Islet of Langerhans (tissue), 1 donor: ENCODE results near the gene IL23R.

Experiments
- FAIRE-seq: peaks from one replicate; lab custom pipeline; 2011; peaks lifted over from hg19 to GRCh38; lab: Jason Lieb, UNC

The IL23R gene

DNA sequence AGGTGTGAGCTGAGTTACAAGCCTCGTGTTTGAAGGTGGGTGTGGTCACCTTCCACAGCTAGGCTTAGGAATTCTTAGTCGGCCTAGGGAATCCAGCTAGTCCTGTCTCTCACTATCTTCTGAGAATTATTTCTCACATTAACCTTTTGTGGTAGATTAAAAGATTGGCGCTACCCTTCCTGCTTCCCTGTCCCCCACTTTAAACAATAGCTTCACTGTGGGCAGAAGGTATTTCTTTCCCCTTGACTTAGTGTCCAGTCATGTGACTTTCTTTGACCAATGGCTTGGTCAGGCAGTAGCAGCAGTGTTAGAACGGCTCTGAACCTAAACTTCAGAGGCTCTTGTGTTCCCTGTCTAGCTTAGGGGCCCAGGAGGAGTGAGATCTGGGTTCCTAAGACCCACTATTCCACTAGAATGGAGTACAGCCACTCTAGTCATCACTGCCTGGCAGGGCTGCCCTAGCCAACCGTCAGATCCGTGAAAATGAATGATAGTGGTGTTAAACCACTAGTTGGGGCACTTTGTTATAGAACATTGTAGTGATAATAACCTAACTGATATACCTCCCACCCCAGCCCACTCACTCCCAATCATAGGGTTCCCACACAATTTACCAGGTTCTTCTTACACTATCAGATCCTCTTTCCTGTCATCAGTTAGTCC is 17.6 kb upstream of the IL23R start:
- no peak for FAIRE-seq

DNA sequence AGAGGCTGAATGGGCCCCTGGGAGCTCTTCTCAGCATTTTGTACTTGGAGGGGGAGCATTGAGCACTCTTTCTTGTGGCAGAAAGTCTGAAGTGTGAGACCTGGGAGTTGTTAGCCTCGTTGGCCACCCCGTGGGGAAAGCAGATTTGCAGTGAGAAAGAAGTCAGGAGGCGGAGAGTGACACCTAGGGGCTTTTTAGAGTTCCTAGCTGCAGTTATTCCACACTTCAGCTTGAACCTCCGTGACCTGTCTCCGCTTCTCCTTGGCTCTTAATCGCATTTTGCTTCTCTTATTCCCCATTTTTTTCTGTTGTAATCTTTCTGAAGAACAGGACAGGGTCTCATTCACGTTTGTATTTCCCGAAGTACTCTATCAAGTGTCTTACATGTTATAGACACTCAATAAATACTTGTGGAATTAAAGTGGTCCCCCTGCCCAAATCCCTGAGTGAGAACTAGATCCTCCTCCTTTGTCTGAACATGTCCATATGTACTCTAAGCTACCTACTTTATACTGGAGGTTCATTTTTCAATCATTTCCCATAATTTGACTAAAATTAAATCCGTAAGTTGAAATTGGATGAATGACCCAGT is 17.0 kb upstream of the IL23R start:
- peak; percentile 95 for FAIRE-seq

DNA sequence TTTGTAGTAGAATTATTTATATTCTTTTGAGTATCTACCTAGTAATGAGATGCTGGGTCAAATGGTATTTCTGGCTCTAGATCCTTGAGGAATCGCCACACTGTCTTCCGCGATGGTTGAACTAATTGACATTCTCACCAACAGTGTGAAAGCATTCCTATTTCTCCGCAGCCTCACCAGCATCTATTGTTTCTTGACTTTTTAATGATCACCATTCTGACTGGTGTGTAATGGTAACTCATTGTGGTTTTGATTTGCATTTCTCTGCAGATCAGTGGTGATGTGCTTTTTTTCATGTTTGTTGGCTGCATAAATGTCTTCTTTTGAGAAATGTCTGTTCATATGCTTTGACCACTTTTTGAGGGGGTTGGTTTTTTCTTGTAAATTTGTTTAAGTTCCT is 15.3 kb upstream of the IL23R start:
- no peak for FAIRE-seq

DNA sequence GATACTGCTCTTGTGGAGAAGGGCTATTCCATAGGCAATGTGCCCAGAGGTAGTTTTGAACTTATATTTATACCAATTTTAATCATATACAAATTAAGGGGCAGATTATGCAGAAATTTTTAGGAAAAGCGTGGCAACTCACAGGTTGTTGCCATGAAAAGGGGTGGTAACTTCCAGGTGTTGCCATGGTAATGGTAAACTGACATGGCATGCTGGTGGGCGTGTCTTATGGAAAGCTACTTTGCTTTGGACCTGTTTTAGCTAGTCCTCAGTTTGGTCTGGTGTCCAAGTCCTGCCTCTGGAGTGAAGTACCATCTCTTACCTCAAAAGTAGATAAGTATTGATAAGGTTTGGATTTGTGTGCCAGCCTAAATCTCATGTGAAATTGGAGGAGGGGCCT is 7.9 kb upstream of the IL23R start:
- no peak for FAIRE-seq

DNA sequence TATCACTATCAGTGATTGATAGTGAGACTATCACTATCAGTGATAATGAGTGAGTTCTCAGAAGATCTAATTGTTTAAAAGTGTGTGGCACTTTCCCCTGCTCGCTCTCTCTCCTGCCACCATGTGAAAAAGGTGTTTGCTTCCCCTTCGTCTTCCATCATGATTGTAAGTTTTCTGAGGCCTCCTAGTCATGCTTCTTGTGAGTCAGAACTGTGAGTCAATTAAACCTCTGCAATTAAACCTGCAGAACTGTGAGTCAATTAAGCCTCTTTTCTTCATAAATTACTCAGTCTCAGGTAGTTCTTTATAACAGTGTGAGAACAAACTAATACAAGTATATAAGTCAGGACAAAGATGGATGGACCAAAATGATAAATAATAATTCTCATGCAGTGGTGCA is 7.0 kb upstream of the IL23R start:
- no peak for FAIRE-seq

DNA sequence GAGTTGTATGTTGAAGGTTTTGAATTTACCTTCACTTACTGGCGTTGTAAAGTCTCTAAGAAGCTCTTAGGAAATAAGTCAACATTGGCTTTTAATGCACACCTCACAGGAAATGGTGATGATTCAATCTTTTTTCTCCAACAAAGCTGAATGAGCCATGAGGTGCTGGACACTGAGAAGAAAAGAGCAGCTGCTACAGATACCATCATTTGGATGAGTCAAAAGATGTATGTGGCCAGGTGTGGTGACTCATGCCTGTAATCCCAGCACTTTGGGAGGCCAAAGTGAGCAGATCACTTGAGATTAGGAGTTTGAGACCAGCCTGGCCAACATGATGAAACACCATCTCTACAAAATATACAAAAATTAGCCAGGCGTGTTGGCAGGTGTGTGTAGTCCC is 3.3 kb upstream of the IL23R start:
- FAIRE-seq = no peak

DNA sequence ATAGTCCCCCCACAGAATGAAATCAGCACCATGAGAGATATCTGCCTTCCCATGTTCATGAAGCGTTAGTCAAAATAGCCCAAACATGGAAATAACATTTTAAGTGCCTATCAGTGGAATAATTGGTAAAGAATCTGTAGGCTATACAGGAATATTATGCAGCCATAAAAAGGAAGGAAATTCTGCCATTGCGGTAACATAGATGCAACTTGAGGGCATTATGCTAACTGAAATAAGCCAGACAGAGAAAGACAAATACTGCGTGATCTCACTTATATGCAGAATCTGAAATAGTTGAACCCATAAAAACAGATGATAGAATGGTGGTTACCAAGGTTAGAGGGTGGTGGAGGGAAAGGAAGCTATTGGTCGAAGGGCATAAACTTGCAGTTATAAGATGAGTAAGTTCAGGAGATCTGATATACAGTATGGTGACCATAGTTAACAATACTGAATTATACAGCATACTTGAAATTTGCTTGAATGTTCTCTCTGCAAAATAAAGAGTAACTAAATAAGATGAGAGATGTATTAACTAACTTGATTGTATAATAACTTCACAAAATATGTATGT is 699 bp upstream of the IL23R start:
- FAIRE-seq = no peak

DNA sequence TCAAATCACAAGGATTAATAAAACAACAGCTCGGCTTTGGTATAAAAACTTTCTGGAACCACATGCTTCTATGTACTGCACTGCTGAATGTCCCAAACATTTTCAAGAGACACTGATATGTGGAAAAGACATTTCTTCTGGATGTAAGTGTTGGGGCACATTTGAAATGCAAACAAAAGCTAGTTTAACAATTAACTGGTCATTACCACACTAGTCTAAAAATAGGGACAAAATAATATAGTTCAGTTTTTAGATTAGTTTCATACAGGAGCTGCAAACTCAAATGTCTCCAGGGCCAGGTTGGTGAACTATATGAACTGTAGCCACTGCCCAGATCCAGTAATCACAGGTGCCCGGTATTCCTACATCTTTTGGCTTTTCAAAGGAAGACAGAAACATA is 3.2 kb downstream of the IL23R start:
- peak; percentile 38 for FAIRE-seq

DNA sequence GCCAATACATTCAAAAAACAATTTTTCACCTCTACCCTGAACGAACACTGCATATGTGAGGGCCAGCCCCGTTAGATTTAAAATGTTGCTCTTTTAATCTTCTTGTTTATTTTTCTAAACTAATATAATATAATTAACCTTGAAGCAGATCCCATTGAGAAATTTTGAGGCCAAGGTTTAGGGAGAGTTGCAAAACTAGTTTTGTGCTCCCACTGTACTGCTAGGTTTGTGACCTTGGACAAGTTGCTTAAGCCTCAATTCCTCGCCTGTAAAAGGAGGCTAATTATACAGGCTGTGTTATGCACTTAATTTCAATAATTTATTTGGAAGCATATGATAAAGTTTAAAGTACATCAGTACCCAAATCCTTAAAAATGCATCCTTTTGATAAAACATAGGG is 3.7 kb downstream of the IL23R start:
- no peak for FAIRE-seq

DNA sequence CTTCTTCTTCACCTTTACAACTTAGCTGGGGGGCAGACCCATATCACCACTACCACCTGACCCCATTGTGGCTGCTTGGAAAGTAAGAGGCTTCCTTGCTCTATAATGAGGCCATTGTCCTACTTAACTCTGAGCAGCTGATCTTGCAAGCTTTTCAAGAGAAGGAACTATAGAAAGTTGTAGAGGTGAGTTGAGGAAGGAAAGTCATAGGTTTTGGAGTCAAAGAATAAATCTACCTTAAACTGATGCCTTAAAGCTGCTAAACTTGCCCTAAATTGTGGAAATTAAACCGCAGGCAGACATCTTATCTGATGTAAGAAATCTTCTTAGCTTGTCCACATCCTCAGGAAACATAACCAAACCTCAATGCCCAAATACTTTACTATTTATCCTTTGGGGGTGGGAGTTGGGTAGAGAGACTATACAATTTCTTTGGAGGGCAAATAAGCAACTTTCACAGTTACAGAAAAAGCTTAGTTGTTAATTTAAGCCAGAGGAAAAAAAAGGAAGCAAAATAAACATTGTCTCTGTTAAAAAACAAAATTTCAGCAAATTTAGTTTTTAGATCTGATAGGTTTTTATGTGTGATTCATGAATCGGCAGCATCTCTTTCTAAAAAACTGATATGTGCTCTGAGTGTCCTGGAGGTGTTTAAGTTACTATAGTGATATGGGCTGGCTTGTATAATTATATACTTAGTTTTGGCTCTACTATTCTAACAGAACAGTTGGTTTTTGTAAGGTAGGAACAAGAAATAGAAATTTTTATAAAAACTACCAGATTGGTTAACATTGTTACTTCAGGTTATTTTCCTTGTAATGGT is 4.7 kb downstream of the IL23R start:
- no peak for FAIRE-seq

DNA sequence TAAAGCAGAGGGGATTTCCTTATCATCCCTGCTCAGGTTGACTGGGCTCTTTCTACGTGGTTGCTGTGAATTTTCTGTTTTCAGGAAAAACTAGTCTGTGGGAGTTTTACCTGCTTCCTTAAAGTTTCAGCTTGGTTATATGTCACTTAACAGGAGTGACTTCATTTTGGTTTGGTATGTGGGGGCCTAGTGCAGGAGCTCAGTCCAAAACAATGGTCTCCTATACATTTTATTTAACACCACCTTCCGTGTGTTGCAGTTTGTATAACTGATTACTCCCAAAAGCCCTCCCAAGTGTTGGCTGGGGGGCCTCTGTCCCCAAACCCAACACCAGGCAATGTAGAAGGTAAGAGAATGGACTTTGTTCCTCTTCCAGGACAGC is 5.3 kb downstream of the IL23R start:
- FAIRE-seq = no peak

DNA sequence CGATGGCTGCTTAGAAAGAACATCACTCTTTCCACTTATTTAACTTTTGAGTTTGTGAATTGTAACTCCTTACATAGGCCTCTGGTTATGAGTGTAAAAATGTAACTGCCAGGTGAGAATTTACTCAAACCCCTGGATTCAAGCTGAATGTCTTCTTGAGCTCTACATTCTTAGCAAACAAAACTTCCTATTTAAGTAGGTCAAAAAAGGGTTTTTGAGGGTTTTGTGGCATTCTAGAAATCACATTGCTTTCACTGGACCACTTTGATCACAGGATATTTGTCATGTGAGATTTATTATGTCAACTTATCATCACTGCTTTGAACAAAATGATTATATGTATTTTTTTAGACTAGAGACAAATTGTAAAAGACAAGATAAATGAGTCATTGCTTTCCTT is 5.7 kb downstream of the IL23R start:
- no peak for FAIRE-seq

DNA sequence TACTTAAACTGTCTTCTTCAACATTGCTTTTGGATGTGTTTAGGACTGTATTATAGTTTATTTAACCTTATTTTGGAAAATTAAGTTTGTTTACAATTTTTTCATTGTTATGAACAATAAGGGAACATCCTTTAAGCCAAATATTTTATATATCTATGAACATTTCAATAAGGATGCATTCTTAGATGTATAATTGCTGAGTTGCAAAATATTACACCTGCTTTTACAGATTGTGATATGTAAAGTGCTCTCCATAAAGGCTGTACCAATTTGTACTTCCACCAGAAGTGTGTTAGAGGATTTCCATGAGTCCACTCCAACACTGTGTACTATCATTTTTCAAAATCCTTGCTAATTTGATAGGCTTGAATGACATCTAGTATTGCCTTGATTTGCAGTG is 7.7 kb downstream of the IL23R start:
- FAIRE-seq = no peak

DNA sequence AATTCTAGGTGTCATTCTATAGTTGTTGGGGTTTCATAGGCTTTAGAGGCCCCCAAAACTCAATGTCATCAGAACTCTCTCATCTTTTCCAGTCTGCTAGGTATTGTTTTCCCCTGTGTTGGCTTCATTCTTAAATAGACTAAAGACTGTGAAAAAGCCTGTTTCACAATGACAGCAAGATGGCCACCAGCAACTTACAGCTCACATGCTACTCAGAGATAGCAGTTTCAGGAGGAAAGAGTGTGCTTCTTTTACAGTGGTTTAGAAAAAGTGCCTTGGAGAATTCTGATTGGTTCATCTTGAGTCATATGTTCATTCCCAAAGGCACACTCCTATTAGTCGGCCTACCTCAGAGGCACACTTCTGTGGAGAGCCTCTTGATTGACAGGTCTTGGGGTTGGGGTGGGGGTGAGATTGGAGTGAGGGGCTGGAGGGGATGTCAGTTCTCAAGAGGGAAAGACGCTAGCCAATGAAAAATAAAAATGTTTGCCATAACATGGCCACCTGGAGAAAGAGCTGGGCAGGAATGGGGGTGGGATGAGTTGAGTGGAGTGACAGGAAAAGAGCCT is 8.5 kb downstream of the IL23R start:
- FAIRE-seq = no peak

DNA sequence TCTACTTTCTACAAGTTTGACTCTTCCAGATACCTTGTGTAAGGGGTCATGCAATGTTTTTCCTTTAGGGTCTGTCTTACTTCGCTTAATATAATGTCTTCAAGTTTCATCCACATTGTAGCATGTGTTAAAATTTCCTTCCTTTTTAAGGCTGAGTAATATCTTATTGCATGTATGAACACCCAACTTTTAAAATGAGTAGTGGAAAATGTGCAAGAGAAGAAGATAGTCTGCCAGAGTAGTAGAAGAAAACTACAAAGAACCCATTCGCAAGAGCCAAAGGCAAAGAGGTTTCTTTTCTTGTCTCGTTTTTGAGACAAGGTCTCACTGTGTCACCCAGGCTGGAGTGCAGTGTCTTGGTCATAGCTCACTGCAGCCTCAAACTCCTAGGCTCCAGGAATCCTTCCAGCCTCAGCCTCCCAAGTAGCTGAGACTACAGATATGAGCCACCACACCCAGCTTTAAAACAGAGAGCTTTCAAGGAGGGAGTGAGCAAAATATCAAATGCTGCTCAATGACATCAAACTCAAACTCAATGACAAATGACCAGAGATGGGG is 9.4 kb downstream of the IL23R start:
- no peak for FAIRE-seq

DNA sequence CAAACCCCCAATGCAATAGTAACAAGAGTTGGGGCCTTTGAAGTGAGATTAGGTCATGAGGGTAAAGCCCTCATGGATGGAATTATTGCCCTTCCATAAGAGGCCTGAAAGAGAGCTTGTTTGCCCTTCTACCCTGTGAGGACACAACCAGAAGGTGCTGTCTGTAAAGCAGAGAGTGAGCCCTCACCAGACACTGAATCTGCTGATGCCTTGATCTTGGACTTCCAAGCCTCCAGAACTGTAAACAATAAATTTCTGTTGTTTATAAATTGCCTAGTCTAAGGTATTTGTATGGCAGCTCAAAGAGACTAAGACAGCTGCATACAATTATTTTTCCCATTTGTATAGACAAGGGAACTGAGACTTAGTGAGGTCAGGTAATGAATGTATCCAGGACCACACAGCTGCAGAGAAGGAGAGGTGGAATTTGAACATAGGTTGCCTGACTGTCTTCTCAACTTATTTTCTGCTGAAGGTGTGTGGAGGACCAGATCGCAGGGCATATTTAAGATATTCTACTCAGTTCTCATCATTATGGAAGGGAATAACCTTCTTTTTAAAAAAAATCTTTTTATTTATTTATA is 18.7 kb downstream of the IL23R start:
- no peak for FAIRE-seq

DNA sequence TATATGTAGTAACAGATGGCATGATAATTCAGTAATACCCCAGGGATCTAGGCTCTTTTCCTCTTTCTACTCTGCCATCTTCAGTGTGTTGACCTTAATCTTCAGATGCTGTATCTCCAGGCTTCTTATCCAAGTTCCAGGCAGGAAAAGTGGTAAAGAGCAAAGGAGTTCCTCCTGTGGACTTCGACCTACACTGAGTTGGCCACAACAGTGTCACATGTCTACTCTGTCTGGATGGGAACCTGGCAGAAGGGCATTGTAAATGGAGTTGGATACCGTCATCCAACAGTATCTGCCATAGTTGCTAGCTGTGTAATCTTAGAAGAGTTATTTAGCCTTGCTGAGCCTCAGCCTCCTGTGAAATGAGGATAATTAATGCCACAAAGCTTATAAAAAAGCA is 21.9 kb downstream of the IL23R start:
- FAIRE-seq = no peak

DNA sequence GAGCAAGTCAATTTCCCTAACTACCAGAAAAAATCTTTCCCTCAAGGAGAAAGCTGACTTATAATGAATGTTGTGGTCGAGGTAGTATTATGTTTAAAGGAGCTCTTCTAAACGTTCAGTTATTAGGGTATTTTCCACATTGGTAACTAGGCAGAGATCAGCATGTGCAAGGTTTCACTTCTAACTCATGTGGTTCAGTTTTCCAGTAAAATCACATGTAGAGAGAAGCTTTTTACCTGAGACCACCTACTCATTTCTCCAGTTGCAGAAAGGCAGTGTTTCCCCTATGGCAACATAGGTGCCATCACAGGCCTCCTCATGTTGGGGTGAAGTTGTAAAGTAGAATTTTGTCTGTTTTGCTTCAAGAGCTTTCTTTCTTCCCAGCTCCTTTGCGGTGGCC is 23.7 kb downstream of the IL23R start:
- peak; percentile 5 for FAIRE-seq

DNA sequence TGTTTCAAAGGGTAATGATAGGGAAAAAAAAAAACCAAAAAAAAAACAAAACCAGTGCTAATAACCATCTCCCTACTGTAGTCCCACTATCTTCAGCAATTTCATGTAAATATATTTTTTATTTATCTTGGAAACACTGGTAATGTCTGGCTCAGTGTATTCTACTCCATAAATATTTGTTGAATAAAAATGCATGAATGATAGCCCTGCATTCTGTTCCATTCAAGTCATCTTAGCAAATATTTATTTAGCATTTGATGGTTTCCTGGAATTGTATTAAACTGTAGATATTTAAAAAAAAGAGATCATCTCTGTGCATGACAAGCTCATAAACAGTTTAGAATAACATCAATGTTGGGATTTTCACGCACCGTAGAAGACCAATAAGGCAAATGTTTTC is 24.2 kb downstream of the IL23R start:
- FAIRE-seq = peak; percentile 27

DNA sequence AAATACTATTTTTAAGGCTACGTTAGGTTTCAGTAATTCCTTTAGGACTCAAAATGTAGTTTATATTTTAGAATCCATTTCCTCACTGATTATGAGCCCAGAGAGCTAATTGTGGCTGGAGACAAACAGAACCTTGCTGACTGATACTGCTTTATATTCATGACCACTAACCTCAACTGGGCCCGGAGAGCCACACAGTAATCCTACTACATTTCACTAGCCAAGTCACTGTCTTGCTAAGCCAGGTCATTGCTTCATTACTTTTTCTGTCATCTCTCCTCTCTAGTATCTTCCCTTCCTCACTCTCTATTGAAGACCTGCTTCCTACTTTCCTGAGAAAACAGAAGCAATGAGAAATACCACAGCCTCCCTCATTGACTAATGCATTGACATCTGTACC is 24.7 kb downstream of the IL23R start:
- no peak for FAIRE-seq

DNA sequence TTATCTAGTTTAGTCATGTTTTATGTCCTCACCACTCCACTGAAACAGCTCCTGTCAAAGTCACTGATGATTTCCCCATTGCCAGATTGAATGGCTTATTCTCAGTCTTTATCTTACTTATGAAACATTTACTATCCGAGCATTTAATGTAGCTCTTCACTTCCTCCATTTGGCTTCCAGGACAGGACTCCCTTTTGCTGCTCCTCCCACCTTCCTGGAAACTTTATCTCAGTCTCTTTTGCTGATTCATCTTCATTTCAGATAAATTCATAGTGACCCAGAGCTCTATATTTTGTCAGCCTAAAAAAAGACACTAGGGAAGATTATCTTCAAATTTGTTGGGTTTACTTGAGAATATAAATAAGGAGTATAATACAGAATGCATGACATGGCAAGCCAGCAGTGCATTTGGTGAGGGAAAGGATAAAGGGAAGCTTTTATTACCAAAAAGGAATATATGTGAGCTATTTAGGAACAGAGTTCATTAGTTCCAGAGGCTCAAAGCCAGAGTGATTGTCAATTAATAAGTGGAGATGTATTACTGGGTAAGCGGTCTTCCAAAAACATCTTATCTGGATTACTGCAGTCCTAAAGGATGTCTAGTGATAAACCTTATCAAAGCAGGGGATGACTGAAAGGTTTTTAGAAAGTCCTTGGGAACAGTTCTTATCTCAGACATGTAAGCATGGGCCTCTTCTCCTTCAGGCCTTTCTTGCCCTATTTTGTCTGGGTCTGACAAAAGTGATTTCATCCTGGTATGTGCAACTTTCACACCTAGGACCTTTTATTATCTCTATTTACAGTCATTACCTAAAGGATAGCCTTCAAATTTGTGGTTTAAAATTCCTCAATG is 25.6 kb downstream of the IL23R start:
- FAIRE-seq = no peak
